Renal cortex interstitium (tissue), 11 donors: Measurements from ENCODE around the gene HNRNPF. TPM values are rescaled to one million over a fixed set of nuclear protein-coding genes. Genes with fewer than 3 reads are reported as not detected.

Experiments
- DNase-seq, 11 donors: peaks; one replicate each; pipeline ENCODE4 v3.0.0-alpha.2; 2013; ENCODE audit warnings: low read depth in 9 of 11, low spot score in 4 of 11; ENCODE audit errors: extremely low read depth in 1 of 11
- polyA plus RNA-seq, 3 donors: library from polyadenylated mRNA; unstranded; fragments of 120-200 nt; gene quantifications; one replicate each; pipeline ENCODE4 v1.2.1, GENCODE V29; 2013; ENCODE audit not compliant: insufficient read length in 3 of 3

HNRNPF gene
- polyA plus RNA-seq, 3 donors, result 214 to 225 (median 217) TPM

DNA sequence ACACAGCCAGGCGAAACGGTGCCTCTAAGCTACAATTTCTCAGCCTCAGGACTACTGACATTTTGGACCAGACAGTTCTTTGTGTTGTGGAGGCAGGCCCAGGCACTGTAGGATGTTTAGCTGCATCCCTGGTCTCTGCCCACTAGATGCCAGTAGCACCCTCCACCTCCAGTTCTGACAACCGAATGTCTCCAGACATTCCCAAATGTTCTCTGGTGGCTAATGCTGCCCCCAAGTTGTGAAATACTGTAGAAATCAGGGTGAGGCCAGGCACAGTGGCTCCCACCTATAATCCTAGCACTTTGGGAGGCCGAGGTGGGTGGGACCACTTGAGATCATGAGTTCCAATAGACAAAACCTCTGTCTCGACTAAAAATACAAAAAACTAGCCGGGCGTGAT lies 18.2 kb downstream of the HNRNPF start:
- DNase-seq, result peak in 1 of 11 donors; percentile 22

DNA sequence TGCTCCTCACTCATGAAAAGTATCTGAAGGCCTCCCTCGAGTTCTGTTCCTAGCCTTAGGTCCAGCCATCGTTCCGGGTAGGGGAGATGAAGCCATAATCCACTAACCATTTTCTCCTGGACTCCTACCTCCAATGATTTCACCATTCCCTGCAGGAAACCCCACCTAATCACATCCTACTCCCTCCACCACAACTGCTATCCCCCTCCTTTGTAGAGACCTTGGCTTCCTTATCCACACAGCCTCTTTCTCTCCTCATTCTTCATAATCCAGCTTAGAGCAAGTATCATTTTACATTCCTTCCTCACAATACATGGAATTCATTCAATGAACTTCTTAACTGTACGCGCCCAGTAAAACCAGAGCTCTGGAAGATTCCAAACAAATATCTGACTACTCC lies 18.7 kb downstream of the HNRNPF start:
- DNase-seq, result no peak

DNA sequence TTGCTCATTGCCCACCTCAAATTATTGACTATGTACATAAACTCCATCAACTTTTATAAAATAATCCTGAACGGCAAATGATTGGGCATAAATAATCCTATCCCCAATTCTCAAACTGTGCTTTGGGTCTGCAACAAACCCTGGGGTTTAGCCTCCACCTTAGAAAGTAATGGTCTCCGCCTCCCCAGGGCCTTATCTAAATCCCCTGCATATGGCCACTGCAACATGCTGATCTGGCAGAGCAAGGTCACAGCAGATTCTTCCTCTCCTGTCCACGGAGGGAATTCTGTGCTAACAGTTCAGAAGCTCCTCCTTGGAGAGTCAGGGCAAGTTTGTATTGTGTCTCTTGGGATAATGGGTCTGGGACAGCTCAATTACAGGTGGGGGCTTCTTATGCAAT lies 19.1 kb downstream of the HNRNPF start:
- DNase-seq, result no peak

DNA sequence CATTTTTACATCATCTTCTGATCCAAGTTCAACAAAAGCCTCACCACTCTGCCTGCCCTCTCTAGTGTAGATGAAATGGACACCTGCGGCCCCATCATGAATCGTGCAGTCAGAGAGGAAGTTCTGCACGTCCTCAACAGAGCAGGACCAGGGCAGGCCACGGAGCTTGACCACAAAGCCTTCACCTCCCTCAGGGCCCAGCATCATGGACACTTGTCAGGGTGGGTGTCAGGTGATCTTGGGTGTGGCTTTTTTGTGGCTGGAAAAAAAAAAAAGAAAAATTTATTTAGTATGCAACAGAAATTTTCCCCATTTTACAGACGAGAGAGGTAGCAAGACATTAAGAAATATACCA lies 21.3 kb downstream of the HNRNPF start:
- no peak for DNase-seq

DNA sequence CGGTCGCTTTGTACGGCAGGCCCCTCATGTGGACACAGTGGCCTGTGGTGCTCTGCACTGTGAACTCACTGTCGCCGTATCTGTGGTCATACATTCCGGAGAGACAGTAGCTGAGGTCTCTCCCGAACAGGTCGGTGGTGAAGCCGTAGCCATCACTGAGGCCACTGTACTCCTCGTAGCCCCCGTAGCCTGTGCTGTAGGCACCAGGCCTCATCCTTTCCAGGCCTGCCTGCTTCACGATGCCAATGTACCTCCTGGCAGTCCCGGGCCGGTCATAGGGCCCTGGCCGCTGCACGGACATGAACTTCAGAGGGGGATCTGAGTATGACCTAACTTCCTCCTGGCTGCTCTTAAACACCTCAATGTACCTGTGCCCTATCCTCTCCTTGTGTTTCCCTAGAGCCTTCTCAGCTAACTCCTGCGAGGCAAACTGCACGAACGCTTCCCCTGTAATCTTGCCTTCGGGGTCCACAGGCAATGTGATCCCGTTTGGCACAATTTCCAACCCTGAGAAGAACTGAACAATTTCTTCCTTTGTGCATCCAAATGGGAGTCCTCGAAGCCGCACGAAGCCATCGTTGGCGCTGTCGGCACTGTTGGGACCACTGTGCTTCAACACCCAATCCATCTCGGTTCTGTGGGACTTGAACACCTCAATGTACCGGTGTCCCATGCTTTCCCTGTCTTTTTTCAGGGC lies 21.9 kb downstream of the HNRNPF start:
- DNase-seq, result no peak

DNA sequence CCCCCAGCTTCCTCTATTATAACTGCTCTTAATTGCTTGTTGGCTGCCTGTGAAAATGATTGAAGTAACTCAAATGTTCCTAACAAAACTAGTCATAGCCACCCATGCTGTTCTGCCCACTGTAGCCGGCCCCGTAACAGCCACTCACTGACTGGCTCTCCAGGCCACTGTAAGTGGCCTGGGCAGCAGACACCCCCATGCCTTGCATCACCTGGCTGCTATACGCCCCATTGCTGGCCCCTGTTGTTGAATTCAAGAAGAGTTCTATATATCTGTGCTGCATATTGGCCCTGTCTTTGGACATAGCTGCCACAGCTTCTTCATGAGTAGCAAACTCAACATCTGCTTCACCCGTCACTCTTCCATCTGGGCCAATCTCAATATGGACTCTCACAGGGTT lies 22.4 kb downstream of the HNRNPF start:
- no peak for DNase-seq

DNA sequence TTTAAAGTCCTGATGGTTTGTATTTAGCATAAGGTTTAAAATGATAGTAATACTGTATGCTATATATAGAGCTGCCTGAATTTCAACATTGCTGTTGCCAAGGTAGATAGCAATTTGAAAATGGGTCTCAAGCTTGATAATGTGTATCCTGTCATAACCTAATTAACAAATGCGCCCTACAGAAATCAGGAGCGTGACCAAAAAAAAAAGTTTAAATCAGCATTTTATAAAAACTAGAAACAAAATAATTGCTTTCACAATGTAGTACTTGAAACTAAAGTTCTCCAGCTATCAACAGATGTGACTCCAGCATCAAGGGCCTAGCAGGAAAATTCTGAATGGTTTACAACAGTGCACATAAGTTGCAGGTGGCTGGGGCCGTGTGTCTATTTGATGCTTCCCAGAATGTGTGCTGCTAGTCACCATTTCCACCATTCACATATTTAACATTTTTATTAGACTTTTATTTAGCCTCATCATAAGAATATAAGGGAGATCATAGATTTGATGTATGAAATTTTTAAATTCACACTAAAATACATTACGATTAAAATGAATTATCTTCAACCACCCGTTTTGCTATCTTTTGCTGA lies 23.5 kb downstream of the HNRNPF start:
- no peak for DNase-seq

DNA sequence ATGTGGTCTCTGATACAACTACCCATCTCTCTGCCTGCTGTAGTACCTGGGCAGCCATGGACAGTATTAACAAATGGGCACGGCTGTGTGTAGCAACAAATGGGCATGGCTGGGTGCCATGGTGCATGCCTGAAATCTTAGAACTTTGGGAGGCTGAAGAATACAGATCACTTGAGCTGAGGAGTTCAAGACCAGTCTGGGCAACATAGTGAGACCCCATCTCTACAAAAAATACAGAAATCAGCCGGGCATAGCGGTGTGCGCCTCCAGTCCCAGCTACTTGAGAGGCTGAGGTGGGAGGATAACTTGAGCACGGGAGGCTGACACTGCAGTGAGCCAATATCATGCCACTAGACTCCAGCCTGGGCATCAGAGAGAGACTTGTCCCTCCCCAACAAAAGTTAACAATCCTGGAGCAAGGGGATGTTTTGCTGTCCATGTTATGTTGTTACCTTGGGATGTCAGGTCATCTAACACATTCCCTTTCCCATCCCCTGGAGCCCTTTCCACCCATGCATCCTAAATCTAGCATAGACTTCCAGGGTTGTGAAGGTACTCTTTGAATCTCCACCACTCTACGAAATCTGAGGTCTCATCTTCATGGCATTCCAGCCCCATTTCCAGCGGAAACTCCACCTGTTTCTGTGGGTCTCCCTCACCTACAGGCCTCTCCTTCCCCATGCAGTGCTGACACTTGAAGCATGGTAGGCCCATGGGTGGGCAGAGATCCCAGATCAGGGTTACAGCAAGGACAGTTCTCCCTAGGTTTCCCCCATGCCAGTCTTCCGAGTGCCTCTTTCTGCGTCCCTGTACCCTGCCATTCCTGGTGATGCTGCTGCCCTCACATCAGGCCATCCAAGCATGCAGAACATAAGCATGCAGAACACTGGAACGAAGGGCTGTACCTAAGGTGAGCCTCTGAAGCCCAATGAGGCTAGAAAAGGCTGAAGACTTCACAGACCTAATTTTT lies 24.4 kb downstream of the HNRNPF start:
- no peak for DNase-seq

DNA sequence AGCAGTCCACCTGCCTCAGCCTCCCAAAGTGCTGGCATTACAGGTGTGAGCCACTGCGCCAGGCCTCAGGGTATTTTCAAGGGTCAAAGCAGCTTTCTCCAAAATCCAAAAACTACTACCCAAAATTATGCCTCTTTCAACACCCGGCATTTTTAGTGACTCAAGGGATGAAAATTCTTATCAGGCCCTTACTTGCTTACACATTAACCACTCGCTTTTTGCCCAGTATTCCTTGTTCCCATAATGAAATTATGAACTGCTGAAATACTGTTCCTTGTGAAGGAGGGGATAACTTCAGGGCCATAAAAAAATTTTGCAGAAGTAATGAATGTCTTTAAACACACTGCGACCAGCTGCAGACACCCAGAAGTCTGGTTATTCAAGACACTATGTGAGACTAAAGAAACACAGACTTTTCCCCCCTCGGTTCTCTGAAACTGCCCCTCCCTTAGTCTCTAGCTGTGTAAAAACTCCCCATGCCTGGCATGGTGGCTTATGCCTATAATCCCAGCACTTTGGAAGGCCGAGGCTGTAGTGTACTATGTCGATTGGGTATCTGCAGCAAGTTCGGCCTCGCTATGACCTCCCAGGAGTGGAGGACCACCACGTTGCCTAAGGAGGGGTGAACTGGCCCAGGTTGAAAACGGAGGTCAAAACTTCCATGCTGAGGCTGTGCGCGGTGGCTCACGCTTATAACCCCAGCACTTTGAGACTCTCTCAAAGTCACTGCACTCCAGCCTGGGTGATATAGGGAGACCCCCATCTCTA lies 25.6 kb downstream of the HNRNPF start:
- DNase-seq, result no peak

DNA sequence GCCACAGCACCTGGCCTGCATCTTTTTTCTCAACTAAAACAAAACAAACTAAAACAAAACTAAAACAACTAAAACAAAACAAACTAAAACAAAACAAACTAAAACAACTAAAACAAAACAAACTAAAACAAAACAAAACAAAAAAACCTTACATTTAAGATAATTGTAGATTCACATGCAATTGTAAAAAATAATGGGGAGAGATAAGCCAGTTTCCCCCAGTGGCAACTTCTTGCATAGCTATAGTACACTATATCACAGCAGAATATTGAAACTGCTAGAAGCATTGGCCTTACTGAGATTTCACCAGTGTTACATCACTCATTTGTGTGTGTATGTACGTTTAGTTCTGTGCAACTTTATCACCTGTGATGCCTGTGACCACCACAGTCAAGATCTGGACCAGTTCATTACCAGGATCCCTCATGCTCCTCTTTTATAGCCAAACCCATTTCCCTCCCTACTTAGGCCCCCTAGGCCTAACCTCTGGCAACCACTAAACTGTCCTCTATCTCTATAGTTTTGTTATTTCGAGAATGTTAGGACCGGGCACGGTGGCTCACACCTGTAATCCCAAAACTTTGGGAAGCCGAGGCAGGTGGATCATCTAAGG lies 28.3 kb downstream of the HNRNPF start:
- no peak for DNase-seq

DNA sequence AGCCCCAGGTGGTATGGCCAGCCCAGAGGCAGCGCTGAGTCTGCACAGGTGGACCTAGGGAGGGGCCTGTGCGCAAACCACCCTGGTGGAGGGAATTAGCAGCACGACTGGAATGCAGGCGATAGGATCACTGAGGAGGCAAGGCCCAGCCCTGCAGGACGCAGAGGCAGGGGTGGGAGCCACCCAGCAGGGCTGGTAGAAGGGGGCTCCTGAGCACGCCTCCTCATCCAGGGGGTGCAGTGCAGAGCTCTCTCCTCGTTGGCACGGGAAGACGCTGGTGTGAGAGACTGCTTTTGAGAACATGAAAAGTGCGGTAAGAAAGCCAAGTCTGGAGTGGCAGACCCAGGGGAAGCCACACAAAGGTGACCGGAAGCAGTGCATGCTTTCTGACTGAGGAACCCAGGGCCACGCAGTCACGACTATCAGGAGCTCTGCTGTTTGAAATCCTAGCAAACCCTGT lies 31.5 kb downstream of the HNRNPF start:
- DNase-seq, result peak in 3 of 11 donors; percentile 41 to 49 (median 44)

DNA sequence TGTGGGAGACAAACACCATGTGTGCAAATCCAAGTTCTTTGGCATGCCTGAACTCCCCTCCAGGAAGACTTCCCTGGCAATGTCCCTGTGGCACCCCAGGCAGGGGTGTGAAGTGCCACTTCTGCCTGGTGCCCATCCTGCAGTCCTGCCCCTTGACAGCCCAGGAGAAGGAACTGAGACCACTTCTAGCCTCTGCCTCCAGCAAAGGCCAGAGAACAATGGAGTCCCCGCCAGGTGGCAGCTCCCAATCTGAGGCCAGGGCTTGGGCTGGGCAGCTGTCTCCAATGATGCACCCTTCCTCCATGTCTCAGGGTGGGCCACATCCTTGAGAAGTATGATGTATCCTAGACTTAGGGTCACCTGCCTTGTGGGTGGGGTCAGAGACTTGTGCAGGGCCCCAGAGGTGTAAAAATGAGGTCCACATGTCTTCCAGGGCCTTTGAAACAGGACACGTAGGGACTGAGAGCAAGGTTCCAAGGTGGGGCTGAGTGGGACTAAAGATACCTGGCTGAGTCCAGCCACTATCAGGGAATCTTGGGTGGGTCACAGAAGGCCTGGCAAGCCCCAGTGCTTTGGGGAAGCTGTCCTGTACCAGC lies 32.1 kb downstream of the HNRNPF start:
- DNase-seq, result no peak

DNA sequence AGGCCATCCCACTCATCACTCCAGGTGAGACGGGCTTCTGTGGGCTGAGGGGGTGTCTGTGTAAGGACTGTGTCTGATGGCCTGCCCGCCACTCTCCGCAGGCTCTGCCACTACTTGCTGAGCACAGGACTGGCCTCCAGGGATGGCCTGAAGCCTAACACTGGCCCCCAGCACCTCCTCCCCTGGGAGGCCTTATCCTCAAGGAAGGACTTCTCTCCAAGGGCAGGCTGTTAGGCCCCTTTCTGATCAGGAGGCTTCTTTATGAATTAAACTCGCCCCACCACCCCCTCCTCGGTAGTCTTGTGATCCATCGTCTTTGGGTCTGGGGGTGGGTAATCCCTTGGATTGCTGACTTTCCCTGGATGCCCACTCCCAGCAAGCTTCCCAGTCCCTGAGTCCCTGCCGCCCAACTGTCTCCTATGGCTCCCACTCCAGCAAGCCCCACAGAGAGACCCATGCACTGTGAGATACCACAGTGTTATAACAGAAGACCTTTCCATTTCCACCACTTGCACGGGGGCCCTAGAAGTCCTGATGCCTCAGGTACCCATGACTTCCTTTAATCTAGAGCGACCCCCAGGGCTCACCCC lies 32.8 kb downstream of the HNRNPF start:
- DNase-seq, result no peak

DNA sequence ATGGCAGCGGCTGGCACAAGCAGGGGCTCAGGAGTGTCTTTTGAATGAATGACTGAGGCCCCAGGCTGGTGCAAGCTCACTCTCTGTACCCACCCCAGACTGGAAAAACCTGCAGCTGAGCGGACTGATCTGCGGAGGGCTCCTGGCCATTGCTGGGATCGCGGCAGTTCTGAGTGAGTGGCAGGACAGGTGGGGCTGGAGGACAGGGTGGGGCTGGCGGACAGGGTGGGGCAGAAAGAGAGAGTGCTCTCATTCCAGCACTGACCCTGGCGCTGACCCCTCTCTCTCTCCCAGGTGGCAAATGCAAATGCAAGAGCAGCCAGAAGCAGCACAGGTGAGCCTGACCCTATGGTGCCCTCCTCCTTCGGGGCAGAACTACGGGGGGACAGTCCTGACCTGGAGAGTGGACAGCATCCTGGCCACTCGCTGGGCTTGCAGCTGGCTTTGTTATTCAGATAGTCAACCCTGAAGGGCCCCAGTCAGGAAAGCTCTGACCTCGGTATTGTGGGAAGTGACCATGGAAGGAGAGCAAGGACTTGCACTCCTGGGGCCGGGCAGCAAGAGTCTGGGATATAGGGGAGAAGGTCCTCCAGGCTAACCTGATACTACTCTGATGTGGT lies 33.5 kb downstream of the HNRNPF start:
- DNase-seq, result no peak

DNA sequence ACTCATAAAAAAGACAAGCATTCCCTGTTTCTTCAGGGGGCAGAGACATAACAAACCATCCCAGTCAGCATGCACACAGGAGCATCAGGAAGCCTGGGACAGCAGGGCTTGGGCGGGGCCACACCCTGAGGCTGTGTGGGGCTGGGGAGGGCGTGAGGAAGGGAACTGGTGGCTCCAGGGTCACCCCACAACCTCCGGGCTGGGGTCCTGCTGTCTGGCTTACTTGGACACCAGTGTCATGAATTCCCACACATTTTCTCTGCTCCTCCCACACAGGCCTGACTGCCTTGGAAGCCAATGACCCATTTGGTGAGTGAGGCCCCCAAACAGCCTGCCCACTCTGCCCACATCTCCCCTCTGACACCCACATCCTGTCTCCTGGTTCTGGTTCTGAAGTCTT lies 34.8 kb downstream of the HNRNPF start:
- DNase-seq, result no peak

DNA sequence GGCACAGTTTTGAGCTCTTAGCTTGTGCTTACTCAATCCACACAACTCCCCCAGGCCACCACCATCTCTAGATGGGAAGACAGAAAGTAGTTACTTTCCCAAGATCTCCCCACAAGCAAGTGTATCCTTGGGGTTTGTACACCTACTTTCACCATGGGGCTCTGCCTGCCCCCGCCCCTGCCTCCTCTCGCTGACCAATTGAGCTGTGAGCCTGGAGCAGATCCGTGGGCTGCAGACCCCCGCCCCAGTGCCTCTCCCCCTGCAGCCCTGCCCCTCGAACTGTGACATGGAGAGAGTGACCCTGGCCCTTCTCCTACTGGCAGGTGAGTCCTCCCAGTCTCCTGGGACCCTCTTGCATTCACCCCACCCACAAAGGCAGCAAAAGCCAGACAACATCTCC lies 35.5 kb downstream of the HNRNPF start:
- DNase-seq, result no peak

DNA sequence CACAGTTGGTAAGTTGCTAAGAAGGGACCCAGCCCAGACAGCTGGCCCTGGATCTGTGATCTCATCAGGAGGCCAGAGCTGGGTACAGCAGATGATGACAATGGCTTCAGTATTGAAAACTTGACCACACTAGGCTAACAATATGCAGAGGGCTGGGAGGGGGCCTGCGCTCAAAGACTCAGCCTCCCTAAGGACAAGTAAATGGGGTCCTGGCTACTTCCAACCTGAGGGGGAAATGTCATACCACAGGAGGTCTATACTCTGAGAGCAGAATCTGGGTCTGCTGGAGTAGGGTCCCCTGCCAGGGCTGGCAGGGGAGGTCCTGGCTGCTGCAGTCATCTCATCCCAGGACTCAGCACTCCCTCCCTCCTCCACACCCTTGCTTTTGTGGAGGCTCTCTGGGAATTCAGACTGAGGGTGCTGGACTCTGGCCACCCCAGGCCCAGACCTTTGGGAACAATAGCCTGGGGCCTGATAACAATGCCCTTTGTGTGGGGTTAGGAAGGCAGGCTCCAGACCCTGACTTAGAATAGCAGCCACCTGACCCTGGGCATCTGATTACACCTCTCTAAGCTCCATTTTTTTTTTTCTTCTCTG lies 36.1 kb downstream of the HNRNPF start:
- no peak for DNase-seq
